K562 (cell line): ENCODE results near the gene PATJ.

Experiments used
- EZH2 ChIP-seq: IDR thresholded peaks from 2 replicates; pipeline ENCODE4 v1.6.1; 2012; ENCODE audit warnings: low read depth, mild to moderate bottlenecking, inconsistent platforms, low read length, borderline replicate concordance
- FOS ChIP-seq: IDR thresholded peaks from 3 replicates; pipeline ENCODE4 v1.6.1; 2011; ENCODE audit not compliant: insufficient read length; ENCODE audit errors: extremely low read depth
- NKRF ChIP-seq: fragments of 450-650 bp; IDR thresholded peaks from 2 replicates; pipeline ENCODE4 v1.6.1; 2016; ENCODE audit warnings: borderline replicate concordance

DNA sequence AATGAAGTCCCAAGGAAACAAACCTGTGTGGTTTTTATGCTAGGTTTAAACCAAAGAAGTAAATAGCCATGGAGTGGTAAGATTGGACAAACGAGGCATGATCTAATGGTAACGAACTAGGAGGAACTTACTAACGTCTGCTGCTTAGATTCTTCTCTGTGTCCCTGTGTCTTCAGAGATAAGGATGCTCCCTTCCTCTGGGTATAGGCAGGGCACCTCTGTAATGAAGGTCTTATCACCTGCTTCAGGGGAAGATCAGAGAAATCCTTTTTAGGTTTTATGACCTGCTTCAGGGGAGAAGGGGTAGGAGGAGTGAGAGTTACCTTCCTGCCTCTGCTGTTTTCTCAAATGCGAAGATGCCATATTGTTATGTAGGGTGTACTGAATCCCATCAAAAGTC, 237.4 kb downstream of the PATJ start:
- TF ChIP-seq NKRF (no peak), EZH2 (no peak), FOS (no peak)
